ENCODE data around the gene TIMM44.
"Not testable (repeated sequence)": the region's sequence is repeated elsewhere in the genome, so short reads cannot be mapped to it uniquely, and the experiment has no call there.

The TIMM44 gene

DNA sequence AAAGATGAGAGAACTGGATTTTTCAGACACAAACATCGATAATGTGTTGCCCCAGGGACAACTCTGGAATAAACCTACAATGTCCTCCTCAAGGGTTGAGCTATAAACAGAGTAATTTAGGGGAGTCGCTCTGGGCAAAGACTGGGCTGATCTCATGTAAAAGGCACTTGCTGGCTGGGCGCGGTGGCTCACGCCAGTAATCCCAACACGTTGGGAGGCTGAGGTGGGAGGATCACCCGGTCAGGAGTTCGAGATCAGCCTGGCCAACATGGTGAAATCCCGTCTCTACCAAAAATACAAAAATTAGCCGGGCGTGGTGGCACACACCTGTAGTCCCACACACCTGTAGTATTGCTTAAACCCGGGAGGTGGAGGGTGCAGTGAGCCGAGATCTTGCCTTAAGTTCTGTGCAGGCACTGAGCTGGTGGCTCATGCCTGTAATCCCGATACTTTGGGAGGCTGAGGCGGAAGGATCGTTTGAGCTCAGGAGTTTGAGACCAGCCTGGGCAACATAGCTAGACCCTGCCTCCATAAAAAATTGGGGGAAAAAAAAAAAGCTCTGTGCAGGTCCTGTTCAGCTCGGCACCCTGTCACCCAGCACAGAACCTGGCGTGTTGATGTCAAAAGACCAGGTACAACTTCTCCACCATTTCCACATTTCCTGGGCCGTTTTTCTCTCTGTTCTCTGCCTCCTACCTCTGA is 1.4 kb downstream of the TIMM44 start:
- DNase-seq = no peak

DNA sequence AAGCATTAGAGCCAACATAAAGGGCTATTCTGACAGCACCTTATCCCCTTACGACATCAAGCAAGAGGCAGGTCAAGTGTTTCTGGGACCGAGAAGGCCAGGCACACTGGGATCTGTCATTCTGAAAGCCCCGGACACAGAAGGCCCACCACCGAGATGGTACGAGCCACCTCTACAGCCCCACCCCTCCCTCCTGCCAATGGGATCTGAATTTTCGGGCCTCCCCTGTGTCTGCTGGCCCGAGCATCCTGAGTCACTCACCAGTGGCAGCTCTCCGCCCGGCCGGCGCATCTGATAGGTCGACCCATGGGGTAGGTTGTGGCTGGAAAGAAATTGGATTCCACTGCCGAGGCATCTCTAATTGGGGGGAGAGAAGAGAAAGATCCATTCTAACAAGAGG is 2.6 kb downstream of the TIMM44 start:
- no peak for DNase-seq

DNA sequence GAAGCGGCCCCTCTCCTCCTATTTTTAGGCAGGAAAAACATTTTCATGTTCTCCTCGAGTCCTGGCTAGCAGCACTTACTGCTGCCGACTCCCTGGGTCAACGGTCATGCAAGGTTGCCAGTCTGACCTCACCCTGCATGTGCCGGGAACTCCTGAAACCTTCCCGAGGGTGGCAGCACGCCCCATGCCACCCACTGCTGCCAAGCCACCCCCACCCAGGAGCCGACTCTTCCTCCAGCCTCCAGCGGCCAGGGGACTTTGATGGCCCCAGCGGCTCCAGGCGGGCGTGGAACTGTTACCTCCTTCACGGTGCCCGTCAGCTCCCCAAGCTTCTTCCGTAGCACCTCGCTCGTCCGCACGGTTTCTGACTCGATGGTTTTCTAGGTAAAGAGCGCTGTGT is 8.7 kb downstream of the TIMM44 start:
- no peak for DNase-seq

DNA sequence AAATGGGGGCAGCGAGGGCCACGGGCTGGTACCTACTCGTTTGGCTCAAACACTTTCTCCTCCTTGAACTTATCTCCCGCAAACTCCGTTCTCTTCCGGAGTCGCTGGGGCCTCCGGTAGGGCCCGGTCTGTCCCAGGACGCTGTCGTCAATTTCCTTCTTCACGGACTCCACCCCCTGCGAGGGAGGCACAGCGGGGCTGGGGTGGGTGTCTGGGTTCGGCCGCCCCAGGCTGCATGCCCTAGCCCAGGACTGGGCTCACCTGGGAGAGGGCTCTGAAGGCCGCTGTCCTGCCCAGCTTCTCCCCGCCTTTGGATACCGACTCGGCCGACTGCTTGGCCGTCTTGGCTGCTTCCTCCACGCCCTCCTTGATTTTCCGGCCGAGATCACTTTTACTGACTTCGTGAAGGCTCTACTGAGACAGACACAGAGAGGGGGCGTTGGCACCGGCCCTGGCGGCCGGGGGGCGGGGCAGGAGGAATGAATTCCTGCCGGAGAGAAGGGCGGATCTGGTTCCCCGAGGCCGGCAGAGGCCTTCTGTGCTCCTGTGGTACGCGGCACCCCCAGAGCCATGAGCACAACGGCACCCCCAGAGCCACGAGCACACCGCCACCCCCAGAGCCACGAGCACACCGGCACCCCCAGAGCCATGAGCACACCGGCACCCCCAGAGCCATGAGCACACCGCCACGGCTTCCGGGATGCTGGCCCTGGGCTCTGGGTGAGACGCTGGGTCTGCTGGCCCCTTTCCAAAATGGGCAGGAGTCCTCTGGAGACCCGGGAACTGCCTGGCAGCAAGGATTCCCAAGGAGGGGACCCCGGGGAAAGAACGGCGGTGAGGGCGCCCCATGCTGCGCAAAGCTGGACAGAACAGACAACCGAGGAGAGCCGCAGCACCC is 9.4 kb downstream of the TIMM44 start:
- no peak for DNase-seq

DNA sequence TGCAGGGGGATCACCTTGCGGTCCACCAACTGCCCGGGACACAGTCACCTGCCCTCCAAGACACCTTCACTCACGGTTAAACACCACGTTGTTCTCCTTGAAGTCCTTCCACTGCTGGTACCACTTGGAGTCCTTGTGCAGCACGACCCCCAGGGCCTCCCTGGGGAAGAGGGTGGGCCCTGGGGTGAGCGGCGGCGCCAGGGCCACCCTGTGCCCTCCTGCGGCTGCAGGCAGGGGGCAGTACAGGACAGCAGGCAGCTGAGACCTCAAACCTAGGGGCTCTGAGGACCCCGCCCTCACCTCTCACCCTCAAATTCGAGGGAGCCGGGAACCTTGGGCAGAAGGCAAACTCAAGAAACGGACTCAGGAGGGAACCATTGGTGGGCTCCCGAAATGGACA is 10.1 kb downstream of the TIMM44 start:
- DNase-seq = no peak

DNA sequence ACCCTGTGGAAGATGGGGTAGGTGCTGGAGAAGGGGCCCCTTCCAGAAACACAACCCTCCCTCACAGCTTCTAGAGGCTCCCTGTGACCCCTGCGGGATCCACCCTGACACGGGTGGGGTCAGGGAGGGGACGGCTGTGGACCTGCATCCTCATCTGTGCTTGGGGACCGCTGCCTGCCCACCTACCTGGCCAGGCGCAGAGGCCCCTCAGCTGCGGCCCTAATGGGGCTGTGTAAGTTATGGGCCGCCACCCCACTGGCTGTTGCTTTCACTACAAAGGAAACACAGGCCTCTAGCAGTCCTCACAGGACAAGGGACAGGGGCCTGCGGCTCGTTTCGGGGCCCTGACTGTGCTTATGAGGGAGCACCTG is 10.6 kb downstream of the TIMM44 start:
- DNase-seq = no peak

DNA sequence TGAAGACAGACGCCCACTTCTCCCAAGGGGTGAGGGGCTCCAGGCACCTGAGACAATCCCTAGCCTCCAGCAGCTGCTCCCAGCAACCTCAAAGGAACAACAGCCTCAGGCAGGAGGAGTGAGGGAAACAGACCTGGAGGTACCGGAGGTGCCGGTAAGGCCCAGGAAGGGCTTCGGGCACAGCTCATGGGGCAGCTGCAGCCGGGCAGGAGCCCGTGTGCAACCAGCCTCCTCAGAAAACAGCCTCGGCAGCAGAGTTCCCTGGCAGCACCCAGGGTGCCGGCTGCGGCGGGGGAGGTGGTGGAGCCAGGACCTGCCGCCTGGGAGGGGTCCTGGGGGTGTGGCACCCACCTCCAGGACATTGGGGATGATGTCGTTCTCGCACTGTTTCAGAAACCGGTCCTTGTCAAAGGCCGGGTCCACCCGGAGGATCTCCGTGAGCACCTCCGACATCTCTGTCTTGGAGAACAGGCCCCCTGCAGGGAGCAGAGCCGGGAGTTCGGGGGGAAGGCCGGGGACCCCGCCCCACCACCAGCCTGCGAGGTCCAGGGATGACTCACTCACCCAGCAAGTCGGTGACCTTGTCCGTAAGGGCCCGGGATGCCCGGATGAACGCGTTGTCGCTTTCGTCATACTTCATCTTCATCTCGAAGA is 11.1 kb downstream of the TIMM44 start:
- no peak for DNase-seq

DNA sequence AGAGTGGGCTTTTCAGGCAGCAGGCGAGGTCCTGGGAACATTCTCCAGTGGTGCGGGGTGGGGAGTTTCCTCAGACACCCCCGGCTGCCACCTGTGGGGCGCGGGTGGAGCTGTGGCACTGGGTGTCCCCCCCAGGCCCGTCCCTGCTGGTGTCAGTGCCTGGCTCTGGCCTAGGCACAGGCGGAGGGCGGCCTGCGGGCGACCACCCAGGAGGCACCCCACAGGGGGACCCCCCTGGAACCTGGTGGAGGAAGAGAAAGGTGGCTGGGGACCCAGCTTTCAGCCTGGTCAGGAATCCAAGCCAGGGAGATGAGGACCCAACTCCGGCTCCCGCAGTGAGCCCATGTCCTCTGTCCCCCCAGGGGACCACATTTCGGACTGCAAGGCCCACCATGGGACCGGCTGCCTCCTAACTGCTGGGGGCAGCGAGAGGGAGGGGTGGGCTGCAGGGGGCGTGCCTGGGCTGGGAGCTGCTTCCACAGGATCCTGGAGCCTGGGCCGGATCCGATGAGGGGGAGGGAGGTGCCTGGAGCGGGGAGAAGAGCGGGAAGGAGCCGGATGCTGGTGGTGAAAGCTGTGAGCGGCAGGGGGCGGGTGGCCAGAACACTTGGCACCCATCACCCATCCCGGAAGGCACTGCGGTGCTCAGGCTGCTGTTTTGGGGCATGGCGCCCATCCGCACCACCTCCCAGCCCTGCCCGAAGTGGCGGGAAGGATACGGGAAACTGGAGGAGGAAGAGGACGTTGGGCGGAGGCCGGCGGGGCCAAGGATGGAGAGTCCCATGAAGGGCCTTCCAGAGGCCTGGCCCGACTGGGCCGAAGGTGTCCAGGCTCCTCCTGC is 12.0 kb downstream of the TIMM44 start:
- DNase-seq = no peak

DNA sequence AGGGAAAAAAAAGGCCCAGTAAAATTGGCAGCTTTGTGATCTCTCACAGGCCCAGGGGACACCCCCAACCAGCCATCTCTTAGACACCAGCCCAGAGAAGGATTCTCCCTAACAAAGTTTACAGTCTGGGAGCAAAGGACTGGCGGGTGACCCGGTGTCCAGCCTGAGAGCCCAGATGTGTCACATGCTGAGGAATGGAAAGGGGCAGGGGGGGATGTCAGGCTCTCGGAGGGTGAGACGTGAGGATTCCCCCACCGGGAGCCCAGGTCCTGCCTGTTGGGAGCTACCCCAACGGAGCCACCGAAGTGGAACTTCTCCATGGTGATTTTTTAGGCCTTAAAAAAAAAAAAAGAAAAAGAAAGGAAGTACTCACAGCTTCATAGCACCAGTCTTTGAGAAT is 12.7 kb downstream of the TIMM44 start:
- no peak for DNase-seq

DNA sequence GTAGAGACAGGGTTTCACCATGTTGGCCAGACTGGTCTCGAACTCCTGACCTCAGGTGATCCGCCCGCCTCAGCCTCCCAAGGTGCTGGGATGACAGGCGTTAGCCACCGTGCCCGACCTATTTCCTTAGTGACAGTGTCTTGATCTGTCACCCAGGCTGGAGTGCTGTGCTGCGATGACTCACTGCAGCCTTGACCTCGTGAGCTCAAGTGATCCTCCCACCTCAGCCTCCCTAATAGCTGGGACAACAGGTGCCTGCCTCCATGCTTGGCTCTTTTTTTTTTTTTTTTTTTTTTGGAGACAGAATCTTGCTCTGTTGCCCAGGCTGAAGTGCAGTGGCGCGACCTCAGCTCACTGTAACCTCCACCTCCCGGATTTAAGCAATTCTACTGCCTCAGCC is 13.4 kb downstream of the TIMM44 start:
- not testable (repeated sequence) for DNase-seq

DNA sequence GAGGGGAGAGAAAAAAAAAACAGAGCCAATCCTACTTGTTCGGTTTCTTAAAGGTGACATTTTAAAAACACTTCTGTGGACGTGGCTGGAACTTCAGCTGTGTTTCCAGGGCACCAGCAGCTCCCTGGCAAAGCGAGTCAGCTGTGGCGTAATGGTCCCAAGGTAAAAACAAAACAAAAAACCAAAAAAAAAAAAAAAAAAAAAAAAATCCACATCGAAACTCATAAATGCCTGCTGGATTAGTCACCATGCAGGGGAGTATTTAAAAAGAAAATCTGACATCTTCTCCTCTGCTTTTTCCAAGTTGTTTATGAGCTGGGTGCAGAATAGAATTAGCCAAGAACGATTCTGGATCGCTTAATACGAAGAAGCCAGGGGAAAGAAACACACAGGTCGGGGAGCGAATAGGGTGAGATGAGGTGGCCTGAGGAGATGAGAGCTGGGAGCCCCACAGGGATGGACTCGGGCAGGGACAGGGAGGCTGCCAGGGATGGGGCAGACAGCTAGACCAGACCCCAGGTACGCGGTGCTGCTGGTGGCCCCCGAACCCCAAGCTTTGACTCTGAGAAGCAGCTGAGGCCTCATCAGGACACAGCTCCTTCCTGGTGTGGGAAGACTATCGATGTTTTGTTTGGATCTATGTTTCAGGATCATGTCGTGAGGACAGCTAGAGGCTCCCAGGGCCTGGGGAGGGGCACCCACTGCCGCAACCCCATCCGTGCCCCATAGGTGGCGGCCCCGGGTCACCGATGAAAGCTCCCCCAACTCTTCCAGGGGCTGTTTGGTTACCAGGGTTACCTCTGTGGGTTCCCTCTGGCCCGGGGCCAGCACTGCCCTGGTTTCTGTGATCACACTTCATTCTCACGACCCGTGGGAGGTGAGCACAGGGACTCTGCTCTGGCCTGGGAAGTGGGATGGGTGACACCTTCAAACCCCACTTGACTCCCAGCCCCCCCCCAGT is 14.4 kb downstream of the TIMM44 start:
- peak; percentile 42 for DNase-seq

DNA sequence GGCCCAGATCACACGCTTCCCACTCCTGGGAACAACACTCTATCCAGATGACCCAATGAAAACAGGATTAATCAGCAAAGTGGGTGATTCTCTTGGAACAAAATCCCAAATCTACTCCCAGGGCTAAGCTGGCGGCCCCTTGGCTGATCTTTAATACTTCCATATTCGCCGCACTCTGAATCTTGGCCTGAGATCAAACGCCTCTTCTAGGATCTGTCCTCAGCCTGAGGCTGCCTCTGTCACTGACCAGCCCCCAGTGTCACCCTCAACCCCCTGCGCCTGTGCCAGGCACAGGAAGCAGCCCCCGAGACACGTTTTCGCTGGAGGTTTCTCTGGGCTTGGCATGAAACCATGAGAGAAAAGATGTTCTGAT is 15.1 kb downstream of the TIMM44 start:
- DNase-seq = no peak

DNA sequence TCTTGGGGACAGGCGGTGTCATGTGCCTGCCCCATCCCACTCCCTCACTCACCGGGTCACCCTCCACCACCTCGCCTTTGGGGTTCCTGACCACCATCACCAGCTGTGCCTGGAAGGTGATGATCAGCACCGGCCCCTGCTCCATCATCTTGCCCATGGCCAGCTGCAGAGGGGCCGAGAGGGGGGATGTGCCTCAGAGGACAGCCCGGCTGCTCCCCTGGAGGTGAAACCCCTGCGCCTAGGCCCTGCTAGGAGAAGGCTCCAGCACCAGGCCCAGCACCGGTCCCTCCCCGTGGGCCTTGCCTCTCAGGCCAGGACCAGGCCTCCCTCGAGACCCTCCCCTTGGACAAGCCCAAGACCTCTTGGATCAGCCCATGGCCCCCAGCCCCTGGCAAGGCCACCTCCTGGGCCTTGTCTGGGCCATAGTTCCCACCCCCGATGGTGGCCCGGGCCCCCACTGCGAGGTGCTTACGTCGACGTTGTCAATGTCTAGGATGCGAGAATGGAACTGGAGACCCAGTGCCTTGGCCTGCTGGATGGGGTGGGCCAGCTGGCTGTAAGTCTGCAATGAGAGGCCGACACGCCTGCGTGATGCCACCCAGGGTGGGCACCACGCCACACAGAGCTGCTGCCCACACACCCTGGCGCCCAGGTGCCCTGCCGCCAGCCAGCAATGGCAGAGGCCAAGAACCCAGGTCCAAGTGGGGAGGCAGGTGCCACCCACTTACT is 15.7 kb downstream of the TIMM44 start:
- DNase-seq = no peak

DNA sequence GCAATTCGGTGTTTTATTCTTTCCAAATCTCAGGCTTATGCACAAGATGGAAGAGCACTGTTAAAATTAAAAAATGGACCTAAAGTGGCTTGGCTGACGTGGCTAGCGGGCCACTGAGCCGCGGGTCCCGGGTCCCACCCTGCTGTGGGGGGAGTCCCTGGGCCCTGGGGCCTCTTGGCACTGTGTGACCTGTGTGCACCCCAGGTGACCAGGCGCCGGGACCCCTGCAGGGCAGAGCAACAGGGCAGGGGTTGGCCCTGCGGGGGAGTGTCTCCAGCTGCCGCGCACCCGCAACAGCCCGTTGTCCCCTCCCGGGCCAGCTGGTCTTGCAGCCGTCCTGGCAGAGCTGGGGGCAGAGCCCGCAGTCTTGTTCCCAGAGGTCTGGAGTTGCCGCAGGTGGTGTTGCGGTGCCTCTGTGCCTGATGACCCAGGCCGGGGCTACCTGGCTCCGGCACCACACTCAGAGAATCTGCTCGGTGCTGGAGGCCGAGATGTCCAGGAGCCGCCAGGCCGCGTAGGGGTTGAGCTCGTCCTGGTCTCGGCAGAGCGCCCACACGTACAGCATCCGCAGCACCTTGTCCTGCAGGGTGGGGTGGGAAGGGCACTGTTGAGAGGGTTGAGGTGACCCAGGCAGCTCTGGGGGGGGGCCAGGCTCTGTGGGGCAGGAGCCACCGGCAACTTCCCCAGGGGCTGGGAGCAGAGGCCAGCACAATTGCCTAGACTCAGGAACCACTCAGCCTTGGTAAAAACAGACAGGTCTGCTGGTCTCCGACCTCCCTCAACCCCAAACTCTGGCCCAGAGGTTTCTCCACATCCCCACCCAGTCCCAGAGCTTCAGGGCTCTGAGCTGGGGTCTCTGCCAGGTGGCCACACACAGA is 16.5 kb downstream of the TIMM44 start:
- DNase-seq = no peak

DNA sequence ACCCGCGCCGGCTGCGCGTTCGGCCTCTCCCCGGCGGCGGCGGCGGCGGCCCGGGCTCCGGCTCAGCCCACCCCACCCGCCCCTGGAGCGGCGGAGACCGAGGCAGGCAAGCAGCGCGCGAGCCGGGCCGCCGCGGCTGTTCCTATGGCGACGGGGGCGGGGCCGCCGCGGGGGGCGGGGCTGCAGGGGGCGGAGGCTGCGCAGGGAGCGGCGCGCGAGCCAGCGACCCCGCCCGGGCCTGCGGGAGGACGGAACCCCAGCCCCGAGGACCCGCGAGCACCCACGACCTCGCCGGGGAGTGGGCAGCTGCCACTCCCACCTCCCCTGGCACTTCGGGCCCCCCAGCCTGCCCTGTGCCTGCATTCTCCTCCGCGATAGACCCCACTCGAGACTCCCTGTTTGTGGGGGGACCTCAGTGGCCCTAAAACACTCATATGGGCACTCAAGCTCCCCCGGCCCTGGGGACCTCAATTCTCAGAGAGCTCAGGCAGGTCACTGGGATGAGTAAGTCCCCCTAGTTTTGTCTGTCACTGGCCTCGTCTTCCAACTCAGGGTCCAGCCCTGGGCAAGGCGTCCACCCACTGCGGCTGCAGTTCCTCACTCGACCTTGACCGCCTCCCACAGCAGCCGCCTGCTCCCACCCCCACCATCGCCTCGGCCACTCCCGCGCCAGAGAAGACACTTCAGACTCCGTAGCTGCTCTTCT is 17.3 kb downstream of the TIMM44 start, which contains the start of gene CTXN1:
TSS of gene CTXN1 (minus strand) at position 115 of the 706 bp plus-strand sequence. CDS start 597 bp downstream, outside the sequence.
- DNase-seq = peak; percentile 45

DNA sequence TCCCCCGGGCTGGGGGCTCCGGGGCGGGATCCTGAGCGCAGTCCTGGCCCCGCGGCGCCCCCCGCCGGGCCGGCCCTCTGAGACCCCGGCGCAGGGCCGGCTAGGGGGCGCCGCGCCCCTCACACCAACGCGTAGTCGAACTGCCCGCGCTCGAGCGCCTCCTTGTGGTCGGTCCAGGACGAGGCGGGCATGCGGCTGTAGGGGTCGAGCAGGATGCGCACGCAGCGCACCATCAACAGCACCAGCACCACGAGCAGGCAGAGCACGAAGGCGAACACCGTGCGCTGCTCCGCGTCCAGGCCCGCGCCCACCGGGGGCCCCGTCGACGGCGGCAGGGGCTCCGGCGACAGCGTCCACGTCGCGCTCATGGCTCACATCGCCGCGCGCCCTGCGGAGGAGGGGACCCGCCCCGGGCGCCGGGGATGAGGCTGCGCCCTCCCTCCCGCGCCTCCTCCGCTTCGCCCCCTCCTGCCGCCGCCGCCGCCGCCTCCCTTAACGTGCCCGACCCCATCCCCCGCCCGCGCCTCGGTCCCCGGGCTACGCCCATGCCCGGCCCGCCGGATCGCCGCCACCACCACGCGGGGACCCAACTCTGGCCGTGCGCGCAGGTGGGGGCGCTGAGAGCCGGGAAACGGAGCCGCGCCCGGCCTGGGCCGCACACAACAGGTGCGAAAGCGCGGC is 18.2 kb downstream of the TIMM44 start:
- peak; percentile 70 for DNase-seq

DNA sequence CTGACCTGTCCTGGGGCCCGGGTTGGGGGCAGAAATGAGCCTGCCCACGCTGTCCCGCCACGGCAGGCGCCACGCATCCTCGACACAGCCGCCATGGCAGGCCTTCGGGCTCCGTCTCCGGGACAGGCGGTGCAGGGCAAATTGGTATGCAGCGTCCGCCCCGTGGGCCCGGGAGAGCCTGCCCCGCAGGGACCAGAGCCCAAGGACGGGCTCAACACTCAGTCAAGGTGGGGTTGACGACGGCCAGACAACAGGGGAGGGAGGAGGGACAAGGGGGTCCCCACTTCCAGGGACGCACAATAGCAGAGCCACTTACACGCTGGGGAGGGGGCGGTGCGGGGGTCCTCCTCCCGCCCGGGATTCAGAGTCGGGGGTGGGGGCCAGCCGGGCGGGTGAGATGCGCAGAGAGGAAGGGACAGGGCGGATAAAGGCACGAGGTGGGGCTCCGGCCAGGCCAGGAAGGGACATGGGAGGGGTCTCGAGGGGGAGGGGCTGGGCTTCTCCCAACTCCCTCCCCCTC is 18.8 kb downstream of the TIMM44 start:
- no peak for DNase-seq

DNA sequence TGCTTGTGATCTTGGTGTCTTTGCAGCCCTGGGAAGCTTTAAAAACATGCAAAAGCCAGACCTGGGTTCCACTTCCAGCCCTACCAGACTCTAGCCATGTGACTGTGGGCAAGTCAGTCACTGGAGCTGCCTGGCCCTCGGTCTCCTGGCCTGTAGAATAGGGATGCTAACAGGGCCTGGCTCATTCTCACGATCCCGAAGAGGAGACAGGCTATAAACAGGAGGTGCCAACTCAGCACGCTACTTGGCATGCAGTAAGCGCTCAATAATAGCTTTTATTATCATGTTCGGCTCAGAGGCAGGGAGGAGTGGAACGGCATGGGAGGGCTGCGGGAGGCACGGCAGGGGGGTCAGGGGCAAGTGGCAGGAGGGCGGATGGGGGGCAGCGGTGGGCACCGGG is 19.2 kb downstream of the TIMM44 start:
- DNase-seq = no peak

Data from NCI-H1436 (cell line).